Peyer's patch (tissue), 4 donors: ENCODE measurements around the gene RANBP1.

ENCODE experiments used
- CTCF ChIP-seq, 6 experiments: fragments of 450-650 bp in 4 of 6; fragments of 200-600 bp in 2 of 6; sonication (generic) in 1 of 6; IDR thresholded peaks; one replicate each; pipeline ENCODE4 v1.5.1; 2017 to 2019; ENCODE audit warnings: antibody characterized with exemption in 6 of 6, mild to moderate bottlenecking in 3 of 6, moderate library complexity in 1 of 6
- POLR2A ChIP-seq, 2 donors: fragments of 450-650 bp; IDR thresholded peaks; one replicate each; pipeline ENCODE4 v1.5.1; 2017; ENCODE audit warnings: antibody characterized with exemption in 2 of 2, mild to moderate bottlenecking in 2 of 2, moderate library complexity in 2 of 2

GRCh38 chr22:20127318-20127868 lies 11.5 kb downstream of the RANBP1 start:
- no peak for TF ChIP-seq CTCF (IDR thresholded peaks at IDR 0.05)
- TF ChIP-seq POLR2A (IDR thresholded peaks at IDR 0.05) = no peak
